HL-60 (cell line): ENCODE data around the gene GUCY1A2.

Experiments used
- DNase-seq, 2 experiments: peaks; one replicate each; pipeline ENCODE4 v3.0.0-alpha.2; 2010 to 2020; ENCODE audit warnings: low read depth in 1 of 2, low spot score in 1 of 2
- H3K27ac ChIP-seq: fragments of 250-450 bp; sonication (Bioruptor Pico); replicated peaks from 2 replicates; pipeline ENCODE4 v1.5.1; 2020; ENCODE audit warnings: mild to moderate bottlenecking, moderate library complexity
- H3K27me3 ChIP-seq: fragments of 250-450 bp; sonication (Bioruptor Pico); 2 replicates; pipeline ENCODE4 v1.5.1; 2021; ENCODE audit warnings: mild to moderate bottlenecking, moderate library complexity; ENCODE audit not compliant: insufficient read depth, poor library complexity, severe bottlenecking
- H3K4me3 ChIP-seq: replicated peaks from 2 replicates; pipeline ENCODE4 v1.5.1; 2011; ENCODE audit warnings: mild to moderate bottlenecking, control low read depth, low read length; ENCODE audit not compliant: insufficient read depth
- GABPA ChIP-seq: IDR thresholded peaks from 2 replicates; pipeline ENCODE4 v1.6.1; 2012; ENCODE audit warnings: low read depth
- POLR2AphosphoS5 ChIP-seq: IDR thresholded peaks from 2 replicates; pipeline ENCODE4 v1.6.1; 2012; ENCODE audit warnings: low read depth
- SPI1 ChIP-seq: IDR thresholded peaks from 2 replicates; pipeline ENCODE4 v1.6.1; 2012; ENCODE audit warnings: low read depth, mild to moderate bottlenecking, borderline replicate concordance
- TF ChIP-seq, protein P1 (sequence below): IDR thresholded peaks from 2 replicates; pipeline ENCODE4 v1.6.1; 2012; ENCODE audit warnings: low read depth; ENCODE audit not compliant: insufficient replicate concordance
- TF ChIP-seq, protein P2 (sequence below): IDR thresholded peaks from one replicate; pipeline ENCODE4 v1.5.1; 2011; ENCODE audit warnings: low read length, control low read depth, inconsistent platforms; ENCODE audit not compliant: insufficient read depth

Gene GUCY1A2

DNA sequence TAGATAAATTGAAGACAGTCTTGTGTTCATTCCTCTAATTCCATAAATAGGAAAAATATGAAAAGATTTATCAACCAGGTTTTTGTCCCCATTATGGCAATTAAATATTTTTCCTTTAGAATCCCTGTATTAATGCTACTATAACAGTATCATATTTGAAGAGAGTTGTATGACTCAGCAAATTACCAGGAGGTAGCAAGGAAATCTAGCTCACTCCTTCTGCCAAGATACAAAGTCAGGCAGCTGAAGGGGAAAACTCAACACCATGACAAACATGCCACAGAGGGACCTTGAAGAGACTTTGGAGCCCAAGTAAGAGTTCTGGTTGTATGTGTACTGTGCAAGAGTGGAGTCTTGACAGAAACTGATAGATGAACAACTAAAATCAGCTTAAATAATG lies 143.3 kb downstream of the GUCY1A2 start:
- Histone ChIP-seq H3K27ac (no peak overlapping the region), H3K4me3 (no peak overlapping the region), H3K27me3 (no peaks in the 10 kb centered on the region)
- TF ChIP-seq POLR2AphosphoS5 (no peak), SPI1 (no peak), GABPA (no peak)
- TF ChIP-seq, protein P1, sequence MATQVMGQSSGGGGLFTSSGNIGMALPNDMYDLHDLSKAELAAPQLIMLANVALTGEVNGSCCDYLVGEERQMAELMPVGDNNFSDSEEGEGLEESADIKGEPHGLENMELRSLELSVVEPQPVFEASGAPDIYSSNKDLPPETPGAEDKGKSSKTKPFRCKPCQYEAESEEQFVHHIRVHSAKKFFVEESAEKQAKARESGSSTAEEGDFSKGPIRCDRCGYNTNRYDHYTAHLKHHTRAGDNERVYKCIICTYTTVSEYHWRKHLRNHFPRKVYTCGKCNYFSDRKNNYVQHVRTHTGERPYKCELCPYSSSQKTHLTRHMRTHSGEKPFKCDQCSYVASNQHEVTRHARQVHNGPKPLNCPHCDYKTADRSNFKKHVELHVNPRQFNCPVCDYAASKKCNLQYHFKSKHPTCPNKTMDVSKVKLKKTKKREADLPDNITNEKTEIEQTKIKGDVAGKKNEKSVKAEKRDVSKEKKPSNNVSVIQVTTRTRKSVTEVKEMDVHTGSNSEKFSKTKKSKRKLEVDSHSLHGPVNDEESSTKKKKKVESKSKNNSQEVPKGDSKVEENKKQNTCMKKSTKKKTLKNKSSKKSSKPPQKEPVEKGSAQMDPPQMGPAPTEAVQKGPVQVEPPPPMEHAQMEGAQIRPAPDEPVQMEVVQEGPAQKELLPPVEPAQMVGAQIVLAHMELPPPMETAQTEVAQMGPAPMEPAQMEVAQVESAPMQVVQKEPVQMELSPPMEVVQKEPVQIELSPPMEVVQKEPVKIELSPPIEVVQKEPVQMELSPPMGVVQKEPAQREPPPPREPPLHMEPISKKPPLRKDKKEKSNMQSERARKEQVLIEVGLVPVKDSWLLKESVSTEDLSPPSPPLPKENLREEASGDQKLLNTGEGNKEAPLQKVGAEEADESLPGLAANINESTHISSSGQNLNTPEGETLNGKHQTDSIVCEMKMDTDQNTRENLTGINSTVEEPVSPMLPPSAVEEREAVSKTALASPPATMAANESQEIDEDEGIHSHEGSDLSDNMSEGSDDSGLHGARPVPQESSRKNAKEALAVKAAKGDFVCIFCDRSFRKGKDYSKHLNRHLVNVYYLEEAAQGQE: no peak
- TF ChIP-seq, protein P2, sequence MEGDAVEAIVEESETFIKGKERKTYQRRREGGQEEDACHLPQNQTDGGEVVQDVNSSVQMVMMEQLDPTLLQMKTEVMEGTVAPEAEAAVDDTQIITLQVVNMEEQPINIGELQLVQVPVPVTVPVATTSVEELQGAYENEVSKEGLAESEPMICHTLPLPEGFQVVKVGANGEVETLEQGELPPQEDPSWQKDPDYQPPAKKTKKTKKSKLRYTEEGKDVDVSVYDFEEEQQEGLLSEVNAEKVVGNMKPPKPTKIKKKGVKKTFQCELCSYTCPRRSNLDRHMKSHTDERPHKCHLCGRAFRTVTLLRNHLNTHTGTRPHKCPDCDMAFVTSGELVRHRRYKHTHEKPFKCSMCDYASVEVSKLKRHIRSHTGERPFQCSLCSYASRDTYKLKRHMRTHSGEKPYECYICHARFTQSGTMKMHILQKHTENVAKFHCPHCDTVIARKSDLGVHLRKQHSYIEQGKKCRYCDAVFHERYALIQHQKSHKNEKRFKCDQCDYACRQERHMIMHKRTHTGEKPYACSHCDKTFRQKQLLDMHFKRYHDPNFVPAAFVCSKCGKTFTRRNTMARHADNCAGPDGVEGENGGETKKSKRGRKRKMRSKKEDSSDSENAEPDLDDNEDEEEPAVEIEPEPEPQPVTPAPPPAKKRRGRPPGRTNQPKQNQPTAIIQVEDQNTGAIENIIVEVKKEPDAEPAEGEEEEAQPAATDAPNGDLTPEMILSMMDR: no peak
- no peak for DNase-seq

DNA sequence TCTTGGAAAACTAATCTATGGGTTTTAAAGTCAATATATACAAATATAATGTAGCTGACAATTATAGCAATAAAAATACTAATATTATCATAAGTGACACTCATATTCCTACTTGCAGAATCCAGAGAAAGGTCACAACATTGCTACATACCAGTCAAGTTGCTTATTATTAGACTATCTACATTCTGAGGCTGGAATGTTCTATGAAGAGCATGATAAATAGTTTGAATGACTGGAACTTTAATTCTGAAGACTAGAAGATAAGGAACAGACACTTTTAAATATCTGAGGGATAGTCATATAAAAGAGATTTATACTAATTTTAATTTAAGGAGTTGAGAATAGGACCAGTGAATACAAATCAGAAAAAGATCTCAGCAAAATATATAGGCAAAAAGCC lies 146.0 kb downstream of the GUCY1A2 start:
- TF ChIP-seq SPI1 (no peak), GABPA (no peak), POLR2AphosphoS5 (no peak)
- TF ChIP-seq, protein P1: no peak
- TF ChIP-seq, protein P2: no peak
- no peaks in the 10 kb centered on the region for H3K27me3 ChIP-seq
- no peak overlapping the region for H3K4me3 ChIP-seq
- DNase-seq: no peak
- no peak overlapping the region for H3K27ac ChIP-seq

DNA sequence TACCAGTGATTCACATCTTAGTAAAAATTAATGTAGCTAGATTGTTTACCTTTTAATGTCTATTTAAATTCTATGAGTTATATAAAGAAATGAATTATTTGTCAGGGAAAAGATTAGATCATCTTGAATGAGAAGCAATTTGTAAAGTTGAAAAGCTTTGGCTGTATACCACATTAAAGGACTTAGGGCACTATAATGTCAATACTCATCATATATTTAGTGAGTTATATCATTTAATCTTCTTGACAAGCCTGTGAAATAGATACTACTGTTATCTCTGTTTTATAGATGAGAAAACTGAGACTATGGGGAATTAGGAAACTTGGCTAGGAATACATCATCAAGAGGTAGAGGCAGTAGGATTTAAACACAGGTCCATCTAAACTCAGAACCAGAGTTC lies 160.1 kb downstream of the GUCY1A2 start:
- H3K27me3 ChIP-seq: no peaks in the 10 kb centered on the region
- H3K27ac ChIP-seq: no peak overlapping the region
- no peak for TF ChIP-seq GABPA
- TF ChIP-seq SPI1: no peak
- TF ChIP-seq, protein P2: no peak
- TF ChIP-seq, protein P1: no peak
- no peak for TF ChIP-seq POLR2AphosphoS5
- no peak overlapping the region for H3K4me3 ChIP-seq
- no peak for DNase-seq
